ENCODE measurements around the gene TSFM. TPM values are rescaled to one million over a fixed set of nuclear protein-coding genes. Genes with fewer than 3 reads are reported as not detected.

Gene TSFM
- total and polyA plus RNA-seq, 11 donors = 37.6 to 80.8 (median 45.4) TPM

- 3 to 4% (median 3%) methylated on average over 48 to 76 of the region's 76 CpGs for WGBS, 4 donors
Measured at GRCh38 chr12:57755454-57756372, 26.9 kb upstream of the TSFM start.

GRCh38 chr12:57756406-57757341 is 25.9 kb upstream of the TSFM start:
- peak in 1 of 5 donors; percentile 78 for DNase-seq
- intact Hi-C loops (cut with DNase I) = no loop called here
- peaks cover 0 to 41% (median 21%) of the 10 kb centered on the region in 12 donors for H3K4me1 ChIP-seq
- H3K27ac ChIP-seq = peak overlapping the region in 3 of 12 donors; percentile 52 to 79 (median 55)
- no peak for ATAC-seq
- whole genome bisulfite sequencing, 4 donors = 58 to 69% (median 64%) methylated on average over 19 to 22 of the region's 22 CpGs
- no peaks in the 10 kb centered on the region for H3K9me3 ChIP-seq
- TF ChIP-seq CTCF (IDR thresholded peaks at IDR 0.05) (peak in 11 of 12 donors; percentile 19 to 70 (median 47)), POLR2A (IDR thresholded peaks at IDR 0.05) (no peak)
- peaks cover 0 to 23% (median 15%) of the 10 kb centered on the region in 9 donors for H3K36me3 ChIP-seq
- H3K4me3 ChIP-seq = peak overlapping the region in 9 of 12 donors; percentile 65 to 97 (median 72)
- H3K27me3 ChIP-seq = no peaks in the 10 kb centered on the region

More at GRCh38 chr12:57755454-57756372, 26.9 kb upstream of the TSFM start:
- Histone ChIP-seq H3K27ac (peak overlapping the region in 10 of 12 donors; percentile 13 to 79 (median 54)), H3K36me3 (peaks cover 0 to 25% (median 17%) of the 10 kb centered on the region in 9 donors), H3K27me3 (no peaks in the 10 kb centered on the region), H3K9me3 (no peaks in the 10 kb centered on the region), H3K4me3 (peak overlapping the region; percentile 64 to 97 (median 72)), H3K4me1 (peaks cover 0 to 51% (median 30%) of the 10 kb centered on the region in 12 donors)
- no peak for TF ChIP-seq CTCF (IDR thresholded peaks at IDR 0.05)
- TF ChIP-seq POLR2A (IDR thresholded peaks at IDR 0.05) = no peak
- DNase-seq (peak in 4 of 5 donors; percentile 39 to 69 (median 48)), ATAC-seq (no peak)
- intact Hi-C loops (cut with DNase I) = no loop called here

- H3K9me3 ChIP-seq = no peaks in the 10 kb centered on the region
- no peak for DNase-seq
- TF ChIP-seq CTCF (IDR thresholded peaks at IDR 0.05) (no peak), POLR2A (IDR thresholded peaks at IDR 0.05) (no peak)
- no peak for ATAC-seq
- peaks cover 0 to 36% (median 19%) of the 10 kb centered on the region in 12 donors for H3K4me1 ChIP-seq
- 88 to 97% (median 93%) methylated on average over 4 of the region's 4 CpGs for WGBS, 4 donors
- H3K4me3 ChIP-seq = no peak overlapping the region
- peaks cover 0 to 7% (median 0%) of the 10 kb centered on the region in 9 donors for H3K27me3 ChIP-seq
- no peak overlapping the region for H3K27ac ChIP-seq
- intact Hi-C loops (cut with DNase I) = no loop called here
- peaks cover 0 to 23% (median 15%) of the 10 kb centered on the region in 9 donors for H3K36me3 ChIP-seq
Measured at GRCh38 chr12:57757771-57758170, 24.8 kb upstream of the TSFM start.
